Islet of Langerhans (tissue), 1 donor: Measurements from ENCODE around the gene FTH1.

Experiments
- FAIRE-seq: peaks from one replicate; lab custom pipeline; 2011; peaks lifted over from hg19 to GRCh38; lab: Jason Lieb, UNC

The FTH1 gene

GRCh38 chr11:61948505-61948904 lies 18.9 kb downstream of the FTH1 start:
- FAIRE-seq, result no peak

GRCh38 chr11:61947486-61948210 lies 19.8 kb downstream of the FTH1 start:
- no peak for FAIRE-seq

GRCh38 chr11:61946894-61947293 lies 20.5 kb downstream of the FTH1 start:
- no peak for FAIRE-seq

- no peak for FAIRE-seq
Observed at GRCh38 chr11:61945191-61945590, 22.2 kb downstream of the FTH1 start.

- FAIRE-seq, result no peak
Observed at GRCh38 chr11:61940466-61940865, 27.0 kb downstream of the FTH1 start.

GRCh38 chr11:61935861-61936260 lies 31.6 kb downstream of the FTH1 start:
- FAIRE-seq, result no peak

GRCh38 chr11:61930933-61931332 lies 36.5 kb downstream of the FTH1 start:
- no peak for FAIRE-seq

- no peak for FAIRE-seq
Observed at GRCh38 chr11:61928606-61929005, 38.8 kb downstream of the FTH1 start.

- FAIRE-seq, result no peak
Observed at GRCh38 chr11:61927501-61927900, 39.9 kb downstream of the FTH1 start.

- no peak for FAIRE-seq
Observed at GRCh38 chr11:61926235-61926634, 41.2 kb downstream of the FTH1 start.

GRCh38 chr11:61925736-61926135 lies 41.7 kb downstream of the FTH1 start:
- FAIRE-seq, result no peak

GRCh38 chr11:61924064-61924455 lies 43.4 kb downstream of the FTH1 start:
- FAIRE-seq, result no peak

- no peak for FAIRE-seq
Observed at GRCh38 chr11:61923166-61924063, 44.0 kb downstream of the FTH1 start.

- FAIRE-seq, result no peak
Observed at GRCh38 chr11:61922539-61922938, 44.9 kb downstream of the FTH1 start.

GRCh38 chr11:61921446-61921845 lies 46.0 kb downstream of the FTH1 start:
- no peak for FAIRE-seq

- no peak for FAIRE-seq
Observed at GRCh38 chr11:61919705-61920631, 47.5 kb downstream of the FTH1 start.

- FAIRE-seq, result no peak
Observed at GRCh38 chr11:61918938-61919704, 48.3 kb downstream of the FTH1 start.

GRCh38 chr11:61918251-61918937 lies 49.0 kb downstream of the FTH1 start:
- FAIRE-seq, result no peak

GRCh38 chr11:61917334-61918109 lies 49.9 kb downstream of the FTH1 start, which contains the start of gene RAB3IL1:
TSS of gene RAB3IL1 (minus strand) at chr11:61917566. CDS start at chr11:61917367, 199 bp downstream.
- no peak for FAIRE-seq

- FAIRE-seq, result no peak
Observed at GRCh38 chr11:61916737-61917333, 50.6 kb downstream of the FTH1 start.
